GM23338 (cell line): ENCODE results near the gene FXYD2. TPM values are rescaled to one million over a fixed set of nuclear protein-coding genes. Genes with fewer than 3 reads are reported as not detected.

Experiments
- ATAC-seq: fragments of 200-7000 bp; cut with Tn5 transposase; 3 replicates; pipeline ENCODE4 v1.9.1; 2020
- DNase-seq: peaks from one replicate; pipeline ENCODE4 v3.0.0-alpha.2; 2015; ENCODE audit warnings: low spot score
- H2AFZ ChIP-seq: fragments of 200-600 bp; sonication (generic); 2 replicates; pipeline ENCODE4 v1.8.0; 2016; ENCODE audit warnings: antibody characterized with exemption, mild to moderate bottlenecking, moderate library complexity
- H3F3A ChIP-seq: fragments of 200-600 bp; sonication (generic); replicated peaks from 2 replicates; pipeline ENCODE4 v1.8.0; 2017; ENCODE audit warnings: antibody characterized with exemption, mixed run types, low read depth
- H3K27ac ChIP-seq: fragments of 200-600 bp; sonication (generic); 2 replicates; pipeline ENCODE4 v1.6.1; 2016; ENCODE audit warnings: low read depth
- H3K27me3 ChIP-seq: fragments of 200-600 bp; sonication (generic); 2 replicates; pipeline ENCODE4 v1.8.0; 2016; ENCODE audit warnings: mild to moderate bottlenecking, mixed run types, moderate library complexity; ENCODE audit not compliant: insufficient read depth
- H3K36me3 ChIP-seq: fragments of 200-600 bp; sonication (generic); 2 replicates; pipeline ENCODE4 v1.8.0; 2016; ENCODE audit warnings: mild to moderate bottlenecking; ENCODE audit not compliant: insufficient read depth
- H3K4me1 ChIP-seq: fragments of 200-600 bp; sonication (generic); 2 replicates; pipeline ENCODE4 v1.8.0; 2016; ENCODE audit warnings: mild to moderate bottlenecking, moderate library complexity; ENCODE audit not compliant: insufficient read depth
- H3K4me2 ChIP-seq: fragments of 200-600 bp; sonication (generic); 2 replicates; pipeline ENCODE4 v1.7.1; 2017; ENCODE audit warnings: mixed run types
- H3K4me3 ChIP-seq: fragments of 200-600 bp; sonication (generic); 2 replicates; pipeline ENCODE4 v1.6.1; 2016; ENCODE audit warnings: mixed run types
- H3K79me2 ChIP-seq: fragments of 200-600 bp; sonication (generic); replicated peaks from 2 replicates; pipeline ENCODE4 v1.8.0; 2017; ENCODE audit warnings: mild to moderate bottlenecking; ENCODE audit not compliant: insufficient read depth
- H3K9me2 ChIP-seq: fragments of 200-600 bp; sonication (generic); 2 replicates; pipeline ENCODE4 v1.8.0; 2017; ENCODE audit not compliant: insufficient read depth
- H4K20me1 ChIP-seq: fragments of 200-600 bp; sonication (generic); replicated peaks from 2 replicates; pipeline ENCODE4 v1.8.0; 2017; ENCODE audit warnings: mild to moderate bottlenecking; ENCODE audit not compliant: insufficient read depth
- H3K27ac Mint-ChIP-seq: 2 replicates; pipeline ENCODE4 v1.8.0; 2020; ENCODE audit warnings: inconsistent platforms, mild to moderate bottlenecking, moderate library complexity, mixed read lengths
- H3K27me3 Mint-ChIP-seq: 3 replicates; pipeline ENCODE4 v1.8.0; 2022; ENCODE audit warnings: low read depth, mild to moderate bottlenecking, moderate library complexity, mixed read lengths, inconsistent platforms; ENCODE audit not compliant: insufficient read depth, poor library complexity
- H3K36me3 Mint-ChIP-seq: 3 replicates; pipeline ENCODE4 v1.8.0; 2021; ENCODE audit warnings: low read depth, mild to moderate bottlenecking, inconsistent platforms, moderate library complexity, mixed read lengths
- H3K4me1 Mint-ChIP-seq: 3 replicates; pipeline ENCODE4 v1.8.0; 2020; ENCODE audit warnings: mild to moderate bottlenecking, inconsistent platforms, mixed read lengths
- H3K4me3 Mint-ChIP-seq: 3 replicates; pipeline ENCODE4 v1.8.0; 2021; ENCODE audit warnings: moderate library complexity, mild to moderate bottlenecking, inconsistent platforms, mixed read lengths
- H3K9me3 Mint-ChIP-seq: 3 replicates; pipeline ENCODE4 v1.8.0; 2020; ENCODE audit warnings: moderate library complexity, mild to moderate bottlenecking, inconsistent platforms, mixed read lengths
- CREB1 ChIP-seq: fragments of 250-450 bp; sonication (Bioruptor Pico); IDR thresholded peaks from 2 replicates; pipeline ENCODE4 v1.5.0; 2020; ENCODE audit warnings: low read depth, mild to moderate bottlenecking, moderate library complexity
- CTCF ChIP-seq, 2 experiments: fragments of 200-600 bp in 1 of 2; sonication (generic) in 1 of 2; conservative IDR thresholded peaks; 2 replicates each; pipeline versions ENCODE4 v1.5.1 to v1.6.1; 2016 to 2017; ENCODE audit warnings: antibody characterized with exemption in 2 of 2, low read depth in 2 of 2, mild to moderate bottlenecking in 2 of 2, moderate library complexity in 1 of 2
- ETS1 ChIP-seq: IDR thresholded peaks from 2 replicates; pipeline ENCODE4 v1.6.1; 2016; ENCODE audit warnings: antibody characterized with exemption
- EZH2 ChIP-seq: fragments of 200-600 bp; sonication (generic); IDR thresholded peaks from one replicate; pipeline ENCODE4 v1.8.0; 2017; ENCODE audit warnings: antibody characterized with exemption, mild to moderate bottlenecking, low read depth; ENCODE audit not compliant: unreplicated experiment
- EZH2phosphoT487 ChIP-seq: fragments of 200-600 bp; sonication (generic); IDR thresholded peaks from one replicate; pipeline ENCODE4 v1.8.1; 2018; ENCODE audit warnings: antibody characterized with exemption; ENCODE audit not compliant: unreplicated experiment
- JUNB ChIP-seq: IDR thresholded peaks from one replicate; pipeline ENCODE4 v1.6.1; 2016; ENCODE audit warnings: antibody characterized with exemption; ENCODE audit not compliant: unreplicated experiment
- NANOG ChIP-seq: IDR thresholded peaks from 2 replicates; pipeline ENCODE4 v1.6.1; 2016; ENCODE audit warnings: antibody characterized with exemption, borderline replicate concordance
- POLR2AphosphoS5 ChIP-seq: IDR thresholded peaks from 2 replicates; pipeline ENCODE4 v1.6.1; 2016; ENCODE audit warnings: antibody characterized with exemption, low read depth
- STAT1 ChIP-seq: IDR thresholded peaks from one replicate; pipeline ENCODE4 v1.6.1; 2016; ENCODE audit warnings: antibody characterized with exemption; ENCODE audit not compliant: unreplicated experiment
- ZNF114 ChIP-seq: fragments of 250-450 bp; sonication (Bioruptor Pico); IDR thresholded peaks from 2 replicates; pipeline ENCODE4 v1.5.0; 2020; ENCODE audit warnings: mild to moderate bottlenecking, moderate library complexity
- ZNF331 ChIP-seq: fragments of 250-450 bp; sonication (Bioruptor Pico); IDR thresholded peaks from 2 replicates; pipeline ENCODE4 v1.5.0; 2020; ENCODE audit warnings: low read depth, mild to moderate bottlenecking, moderate library complexity
- polyA plus RNA-seq: library from polyadenylated mRNA; unstranded; fragments of >200 nt; fragmentation: Nextera tagmentation; extraction: Ambion mirVana; gene quantifications from 2 replicates; pipeline ENCODE4 v1.2.1, GENCODE V29; 2016
- total RNA-seq: library from RNA; depleted of rRNA; stranded (reverse); fragments of >200 nt; shearing (Covaris generic); gene quantifications from 2 replicates; pipeline ENCODE4 v1.2.3, GENCODE V29; 2014
- TF ChIP-seq, protein P1 (sequence below): fragments of 250-450 bp; sonication (Bioruptor Pico); IDR thresholded peaks from 2 replicates; pipeline ENCODE4 v1.5.0; 2020; ENCODE audit warnings: mild to moderate bottlenecking, moderate library complexity
- TF ChIP-seq, protein P2 (sequence below): IDR thresholded peaks from one replicate; pipeline ENCODE4 v1.6.1; 2018; ENCODE audit warnings: antibody characterized with exemption; ENCODE audit not compliant: unreplicated experiment

FXYD2 gene
- total and polyA plus RNA-seq, 2 experiments from 2014 or later: 0.59 to 1.4 TPM

GRCh38 chr11:117857734-117858414, 33.3 kb upstream of the FXYD2 start:
- no peaks in the 10 kb centered on the region for H3K36me3 ChIP-seq
- peaks cover 38% of the 10 kb centered on the region for H3K4me1 Mint-ChIP-seq
- no peak overlapping the region for H3K4me2 ChIP-seq
- H3F3A ChIP-seq: no peaks in the 10 kb centered on the region
- H3K27me3 Mint-ChIP-seq: peaks cover 3% of the 10 kb centered on the region
- H2AFZ ChIP-seq: no peak overlapping the region
- peaks cover 18% of the 10 kb centered on the region for H3K4me1 ChIP-seq
- no peaks in the 10 kb centered on the region for H3K9me2 ChIP-seq
- H3K4me3 Mint-ChIP-seq: no peak overlapping the region
- H4K20me1 ChIP-seq: peaks cover 8% of the 10 kb centered on the region
- peaks cover 4% of the 10 kb centered on the region; the same call in 1 of the 3 replicates for H3K9me3 Mint-ChIP-seq
- H3K36me3 Mint-ChIP-seq: peaks cover 8% of the 10 kb centered on the region
- DNase-seq (no peak), ATAC-seq (no peak)
- no peak overlapping the region for H3K27ac Mint-ChIP-seq
- no peaks in the 10 kb centered on the region for H3K27me3 ChIP-seq
- H3K4me3 ChIP-seq: no peak overlapping the region
- TF ChIP-seq EZH2phosphoT487: no peak
- TF ChIP-seq ZNF331 (CRISPR knock-in tag): no peak
- no peak for TF ChIP-seq EZH2
- TF ChIP-seq CREB1 (CRISPR knock-in tag): no peak
- TF ChIP-seq CTCF (conservative IDR thresholded peaks at IDR 0.05; ENCODE audit: low read depth in 2 of 2): no peak
- TF ChIP-seq, protein P1, sequence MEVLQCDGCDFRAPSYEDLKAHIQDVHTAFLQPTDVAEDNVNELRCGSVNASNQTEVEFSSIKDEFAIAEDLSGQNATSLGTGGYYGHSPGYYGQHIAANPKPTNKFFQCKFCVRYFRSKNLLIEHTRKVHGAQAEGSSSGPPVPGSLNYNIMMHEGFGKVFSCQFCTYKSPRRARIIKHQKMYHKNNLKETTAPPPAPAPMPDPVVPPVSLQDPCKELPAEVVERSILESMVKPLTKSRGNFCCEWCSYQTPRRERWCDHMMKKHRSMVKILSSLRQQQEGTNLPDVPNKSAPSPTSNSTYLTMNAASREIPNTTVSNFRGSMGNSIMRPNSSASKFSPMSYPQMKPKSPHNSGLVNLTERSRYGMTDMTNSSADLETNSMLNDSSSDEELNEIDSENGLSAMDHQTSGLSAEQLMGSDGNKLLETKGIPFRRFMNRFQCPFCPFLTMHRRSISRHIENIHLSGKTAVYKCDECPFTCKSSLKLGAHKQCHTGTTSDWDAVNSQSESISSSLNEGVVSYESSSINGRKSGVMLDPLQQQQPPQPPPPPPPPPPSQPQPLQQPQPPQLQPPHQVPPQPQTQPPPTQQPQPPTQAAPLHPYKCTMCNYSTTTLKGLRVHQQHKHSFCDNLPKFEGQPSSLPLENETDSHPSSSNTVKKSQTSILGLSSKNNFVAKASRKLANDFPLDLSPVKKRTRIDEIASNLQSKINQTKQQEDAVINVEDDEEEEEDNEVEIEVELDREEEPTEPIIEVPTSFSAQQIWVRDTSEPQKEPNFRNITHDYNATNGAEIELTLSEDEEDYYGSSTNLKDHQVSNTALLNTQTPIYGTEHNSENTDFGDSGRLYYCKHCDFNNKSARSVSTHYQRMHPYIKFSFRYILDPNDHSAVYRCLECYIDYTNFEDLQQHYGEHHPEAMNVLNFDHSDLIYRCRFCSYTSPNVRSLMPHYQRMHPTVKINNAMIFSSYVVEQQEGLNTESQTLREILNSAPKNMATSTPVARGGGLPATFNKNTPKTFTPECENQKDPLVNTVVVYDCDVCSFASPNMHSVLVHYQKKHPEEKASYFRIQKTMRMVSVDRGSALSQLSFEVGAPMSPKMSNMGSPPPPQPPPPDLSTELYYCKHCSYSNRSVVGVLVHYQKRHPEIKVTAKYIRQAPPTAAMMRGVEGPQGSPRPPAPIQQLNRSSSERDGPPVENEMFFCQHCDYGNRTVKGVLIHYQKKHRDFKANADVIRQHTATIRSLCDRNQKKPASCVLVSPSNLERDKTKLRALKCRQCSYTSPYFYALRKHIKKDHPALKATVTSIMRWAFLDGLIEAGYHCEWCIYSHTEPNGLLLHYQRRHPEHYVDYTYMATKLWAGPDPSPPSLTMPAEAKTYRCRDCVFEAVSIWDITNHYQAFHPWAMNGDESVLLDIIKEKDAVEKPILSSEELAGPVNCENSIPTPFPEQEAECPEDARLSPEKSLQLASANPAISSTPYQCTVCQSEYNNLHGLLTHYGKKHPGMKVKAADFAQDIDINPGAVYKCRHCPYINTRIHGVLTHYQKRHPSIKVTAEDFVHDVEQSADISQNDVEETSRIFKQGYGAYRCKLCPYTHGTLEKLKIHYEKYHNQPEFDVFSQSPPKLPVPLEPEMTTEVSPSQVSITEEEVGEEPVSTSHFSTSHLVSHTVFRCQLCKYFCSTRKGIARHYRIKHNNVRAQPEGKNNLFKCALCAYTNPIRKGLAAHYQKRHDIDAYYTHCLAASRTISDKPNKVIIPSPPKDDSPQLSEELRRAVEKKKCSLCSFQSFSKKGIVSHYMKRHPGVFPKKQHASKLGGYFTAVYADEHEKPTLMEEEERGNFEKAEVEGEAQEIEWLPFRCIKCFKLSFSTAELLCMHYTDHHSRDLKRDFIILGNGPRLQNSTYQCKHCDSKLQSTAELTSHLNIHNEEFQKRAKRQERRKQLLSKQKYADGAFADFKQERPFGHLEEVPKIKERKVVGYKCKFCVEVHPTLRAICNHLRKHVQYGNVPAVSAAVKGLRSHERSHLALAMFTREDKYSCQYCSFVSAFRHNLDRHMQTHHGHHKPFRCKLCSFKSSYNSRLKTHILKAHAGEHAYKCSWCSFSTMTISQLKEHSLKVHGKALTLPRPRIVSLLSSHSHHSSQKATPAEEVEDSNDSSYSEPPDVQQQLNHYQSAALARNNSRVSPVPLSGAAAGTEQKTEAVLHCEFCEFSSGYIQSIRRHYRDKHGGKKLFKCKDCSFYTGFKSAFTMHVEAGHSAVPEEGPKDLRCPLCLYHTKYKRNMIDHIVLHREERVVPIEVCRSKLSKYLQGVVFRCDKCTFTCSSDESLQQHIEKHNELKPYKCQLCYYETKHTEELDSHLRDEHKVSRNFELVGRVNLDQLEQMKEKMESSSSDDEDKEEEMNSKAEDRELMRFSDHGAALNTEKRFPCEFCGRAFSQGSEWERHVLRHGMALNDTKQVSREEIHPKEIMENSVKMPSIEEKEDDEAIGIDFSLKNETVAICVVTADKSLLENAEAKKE: no peak
- TF ChIP-seq POLR2AphosphoS5: no peak
- no peak for TF ChIP-seq ZNF114
- TF ChIP-seq, protein P2, sequence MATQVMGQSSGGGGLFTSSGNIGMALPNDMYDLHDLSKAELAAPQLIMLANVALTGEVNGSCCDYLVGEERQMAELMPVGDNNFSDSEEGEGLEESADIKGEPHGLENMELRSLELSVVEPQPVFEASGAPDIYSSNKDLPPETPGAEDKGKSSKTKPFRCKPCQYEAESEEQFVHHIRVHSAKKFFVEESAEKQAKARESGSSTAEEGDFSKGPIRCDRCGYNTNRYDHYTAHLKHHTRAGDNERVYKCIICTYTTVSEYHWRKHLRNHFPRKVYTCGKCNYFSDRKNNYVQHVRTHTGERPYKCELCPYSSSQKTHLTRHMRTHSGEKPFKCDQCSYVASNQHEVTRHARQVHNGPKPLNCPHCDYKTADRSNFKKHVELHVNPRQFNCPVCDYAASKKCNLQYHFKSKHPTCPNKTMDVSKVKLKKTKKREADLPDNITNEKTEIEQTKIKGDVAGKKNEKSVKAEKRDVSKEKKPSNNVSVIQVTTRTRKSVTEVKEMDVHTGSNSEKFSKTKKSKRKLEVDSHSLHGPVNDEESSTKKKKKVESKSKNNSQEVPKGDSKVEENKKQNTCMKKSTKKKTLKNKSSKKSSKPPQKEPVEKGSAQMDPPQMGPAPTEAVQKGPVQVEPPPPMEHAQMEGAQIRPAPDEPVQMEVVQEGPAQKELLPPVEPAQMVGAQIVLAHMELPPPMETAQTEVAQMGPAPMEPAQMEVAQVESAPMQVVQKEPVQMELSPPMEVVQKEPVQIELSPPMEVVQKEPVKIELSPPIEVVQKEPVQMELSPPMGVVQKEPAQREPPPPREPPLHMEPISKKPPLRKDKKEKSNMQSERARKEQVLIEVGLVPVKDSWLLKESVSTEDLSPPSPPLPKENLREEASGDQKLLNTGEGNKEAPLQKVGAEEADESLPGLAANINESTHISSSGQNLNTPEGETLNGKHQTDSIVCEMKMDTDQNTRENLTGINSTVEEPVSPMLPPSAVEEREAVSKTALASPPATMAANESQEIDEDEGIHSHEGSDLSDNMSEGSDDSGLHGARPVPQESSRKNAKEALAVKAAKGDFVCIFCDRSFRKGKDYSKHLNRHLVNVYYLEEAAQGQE: no peak
- TF ChIP-seq STAT1: no peak
- TF ChIP-seq NANOG: no peak
- TF ChIP-seq ETS1: no peak
- TF ChIP-seq JUNB: no peak
- H3K27ac ChIP-seq: no peak overlapping the region
- H3K79me2 ChIP-seq: peaks cover 9% of the 10 kb centered on the region
